Measurements from ENCODE around the gene PLEKHM3.

- no peak for TF ChIP-seq FOXK2 (IDR thresholded peaks at IDR 0.05)
- TF ChIP-seq BHLHE40 (IDR thresholded peaks at IDR 0.05; ENCODE audit: borderline replicate concordance) = no peak
- no peak for TF ChIP-seq SUZ12 (IDR thresholded peaks at IDR 0.05)
- TF ChIP-seq SP1 (IDR thresholded peaks at IDR 0.05) = no peak
- TF ChIP-seq FOXA1 (IDR thresholded peaks at IDR 0.05) = no peak
Measured at GRCh38 chr2:207854484-207855440, 170.6 kb downstream of the PLEKHM3 start.

All from HEK293T (cell line).